Calu3 (cell line): Measurements from ENCODE around the gene TRMT44. TPM values are rescaled to one million over a fixed set of nuclear protein-coding genes. Genes with fewer than 3 reads are reported as not detected.

Source experiments
- BruUV-seq: library from RNA; stranded (reverse); fragments of 400-500 nt; replicated peaks from 2 replicates; lab custom pipeline; 2021; lab: Mats Ljungman, UMichigan
- CTCF ChIA-PET: fragments of 300-600 bp; sonication (Branson Sonifier 250); formaldehyde crosslinking; loops from one replicate; lab custom pipeline; 2022; ENCODE audit warnings: antibody characterized with exemption; lab: Charles Lee
- DNase-seq: peaks from one replicate; pipeline ENCODE4 v3.0.0; 2022
- H3K27ac Mint-ChIP-seq: one replicate; pipeline ENCODE4 v1.8.0; 2022; ENCODE audit warnings: mixed read lengths; ENCODE audit not compliant: unreplicated experiment
- H3K27me3 Mint-ChIP-seq: one replicate; pipeline ENCODE4 v1.8.0; 2022; ENCODE audit warnings: mixed read lengths; ENCODE audit not compliant: unreplicated experiment
- H3K36me3 Mint-ChIP-seq: one replicate; pipeline ENCODE4 v1.8.0; 2022; ENCODE audit warnings: mild to moderate bottlenecking, moderate library complexity, mixed read lengths; ENCODE audit not compliant: insufficient read depth, unreplicated experiment
- H3K4me1 Mint-ChIP-seq: one replicate; pipeline ENCODE4 v1.8.0; 2022; ENCODE audit warnings: mild to moderate bottlenecking, low read depth, mixed read lengths; ENCODE audit not compliant: unreplicated experiment
- H3K4me3 Mint-ChIP-seq: one replicate; pipeline ENCODE4 v1.8.0; 2022; ENCODE audit warnings: mild to moderate bottlenecking, low read depth, moderate library complexity, mixed read lengths; ENCODE audit not compliant: unreplicated experiment
- H3K9me3 Mint-ChIP-seq: one replicate; pipeline ENCODE4 v1.8.0; 2022; ENCODE audit warnings: low read depth, mixed read lengths; ENCODE audit not compliant: unreplicated experiment
- intact Hi-C: fragments of 100-400 bp; cut with micrococcal nuclease; formaldehyde crosslinking; loops from one replicate; pipeline ENCODE4 v1.10.0; 2022; ENCODE audit not compliant: unreplicated experiment
- total RNA-seq: library from RNA; stranded (reverse); gene quantifications from 2 replicates; pipeline ENCODE4 v1.2.3, GENCODE V29; 2022
- TF ChIP-seq, protein P1 (sequence below): fragments of 200-600 bp; IDR thresholded peaks from one replicate; pipeline ENCODE4 v1.8.0; 2022; ENCODE audit warnings: antibody characterized with exemption; ENCODE audit not compliant: unreplicated experiment

TRMT44 gene
- total RNA-seq, 1 experiment from 2014 or later: 21.5 TPM

DNA sequence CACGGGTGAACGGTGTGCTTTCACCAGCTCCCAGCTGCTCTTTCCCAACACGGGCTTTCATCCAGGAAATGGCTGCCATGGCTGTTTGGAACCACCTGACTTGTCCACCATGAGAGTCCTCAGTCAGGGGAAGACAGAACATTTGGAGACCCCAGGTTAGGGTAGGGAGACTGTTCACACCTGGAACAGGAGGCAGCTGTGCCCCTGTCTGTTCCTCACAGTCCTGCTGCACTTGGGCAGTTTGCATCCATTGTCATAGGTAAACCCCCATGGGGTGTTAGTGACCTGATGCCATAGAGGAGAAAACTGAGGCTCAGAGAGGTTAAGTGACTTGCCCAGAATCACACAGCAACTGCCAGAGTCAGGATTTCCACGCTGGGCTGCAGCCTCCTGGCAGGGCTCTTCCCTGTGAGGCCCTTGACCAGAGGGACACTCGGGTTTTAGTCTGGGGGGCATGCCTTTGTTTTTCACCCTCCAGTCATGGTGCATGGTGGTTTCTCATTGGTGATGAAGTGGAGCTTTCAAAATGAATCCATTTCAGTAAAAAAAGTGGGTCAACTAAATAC is 54.5 kb downstream of the TRMT44 start:
- BruUV-seq: no TSS peak
- Mint-ChIP-seq H3K4me1 (no peaks in the 10 kb centered on the region), H3K4me3 (no peak overlapping the region), H3K9me3 (no peaks in the 10 kb centered on the region), H3K27ac (no peak overlapping the region), H3K27me3 (no peaks in the 10 kb centered on the region), H3K36me3 (no peaks in the 10 kb centered on the region)
- CTCF ChIA-PET: no interaction called here
- TF ChIP-seq, protein P1, sequence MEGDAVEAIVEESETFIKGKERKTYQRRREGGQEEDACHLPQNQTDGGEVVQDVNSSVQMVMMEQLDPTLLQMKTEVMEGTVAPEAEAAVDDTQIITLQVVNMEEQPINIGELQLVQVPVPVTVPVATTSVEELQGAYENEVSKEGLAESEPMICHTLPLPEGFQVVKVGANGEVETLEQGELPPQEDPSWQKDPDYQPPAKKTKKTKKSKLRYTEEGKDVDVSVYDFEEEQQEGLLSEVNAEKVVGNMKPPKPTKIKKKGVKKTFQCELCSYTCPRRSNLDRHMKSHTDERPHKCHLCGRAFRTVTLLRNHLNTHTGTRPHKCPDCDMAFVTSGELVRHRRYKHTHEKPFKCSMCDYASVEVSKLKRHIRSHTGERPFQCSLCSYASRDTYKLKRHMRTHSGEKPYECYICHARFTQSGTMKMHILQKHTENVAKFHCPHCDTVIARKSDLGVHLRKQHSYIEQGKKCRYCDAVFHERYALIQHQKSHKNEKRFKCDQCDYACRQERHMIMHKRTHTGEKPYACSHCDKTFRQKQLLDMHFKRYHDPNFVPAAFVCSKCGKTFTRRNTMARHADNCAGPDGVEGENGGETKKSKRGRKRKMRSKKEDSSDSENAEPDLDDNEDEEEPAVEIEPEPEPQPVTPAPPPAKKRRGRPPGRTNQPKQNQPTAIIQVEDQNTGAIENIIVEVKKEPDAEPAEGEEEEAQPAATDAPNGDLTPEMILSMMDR: no peak
- intact Hi-C loops: no loop called here
- DNase-seq: no peak

- Mint-ChIP-seq H3K36me3 (no peaks in the 10 kb centered on the region), H3K4me3 (no peak overlapping the region), H3K4me1 (no peaks in the 10 kb centered on the region), H3K27me3 (no peaks in the 10 kb centered on the region), H3K27ac (no peak overlapping the region), H3K9me3 (no peaks in the 10 kb centered on the region)
- TF ChIP-seq, protein P1: no peak
- DNase-seq: no peak
- BruUV-seq: no TSS peak
- intact Hi-C loops: no loop called here
- CTCF ChIA-PET: no interaction called here
Measured at GRCh38 chr4:8495803-8496202, 55.2 kb downstream of the TRMT44 start.

DNA sequence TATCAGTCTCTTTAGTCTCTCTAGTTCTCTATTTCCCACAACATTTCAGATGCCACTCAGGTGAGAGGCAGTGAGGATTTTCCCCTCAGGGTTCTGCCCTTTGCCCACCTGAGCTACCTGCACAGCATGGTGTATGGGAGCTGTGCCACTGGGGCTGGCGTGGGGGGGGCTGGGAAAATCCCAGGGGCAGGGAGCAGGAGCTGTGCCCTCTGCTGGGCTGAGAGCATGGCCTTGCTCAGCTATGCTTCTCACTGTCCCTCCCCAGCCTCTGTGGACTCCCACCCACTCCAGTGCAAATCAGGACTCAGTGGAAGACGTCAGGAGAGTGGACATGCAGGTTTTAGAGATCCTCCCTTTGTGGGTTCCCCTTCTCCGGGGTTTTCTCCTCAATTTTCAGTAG is 57.2 kb downstream of the TRMT44 start:
- H3K9me3 Mint-ChIP-seq: no peaks in the 10 kb centered on the region
- CTCF ChIA-PET: no interaction called here
- no peak for DNase-seq
- no TSS peak for BruUV-seq
- TF ChIP-seq, protein P1: no peak
- intact Hi-C loops: no loop called here
- H3K4me1 Mint-ChIP-seq: no peaks in the 10 kb centered on the region
- no peaks in the 10 kb centered on the region for H3K27me3 Mint-ChIP-seq
- no peak overlapping the region for H3K27ac Mint-ChIP-seq
- H3K36me3 Mint-ChIP-seq: no peaks in the 10 kb centered on the region
- no peak overlapping the region for H3K4me3 Mint-ChIP-seq

GRCh38 chr4:8500966-8501365 is 60.4 kb downstream of the TRMT44 start:
- TF ChIP-seq, protein P1: no peak
- intact Hi-C loops: no loop called here
- Mint-ChIP-seq H3K27me3 (peaks cover 20% of the 10 kb centered on the region), H3K9me3 (no peaks in the 10 kb centered on the region), H3K27ac (no peak overlapping the region), H3K4me1 (peaks cover 14% of the 10 kb centered on the region), H3K4me3 (no peak overlapping the region), H3K36me3 (no peaks in the 10 kb centered on the region)
- no TSS peak for BruUV-seq
- no peak for DNase-seq
- CTCF ChIA-PET: no interaction called here
